Raji (cell line): ENCODE data around the gene ZNF264.

ENCODE experiments used
- POLR2A ChIP-seq: IDR thresholded peaks from 2 replicates; pipeline ENCODE4 v1.6.1; 2011; ENCODE audit warnings: low read depth, low read length, control low read depth; ENCODE audit not compliant: insufficient read depth

The ZNF264 gene

GRCh38 chr19:57239982-57240310, 48.6 kb downstream of the ZNF264 start:
- no peak for TF ChIP-seq POLR2A

GRCh38 chr19:57240311-57241090, 49.2 kb downstream of the ZNF264 start, which contains the start of gene ZNF805:
TSS of gene ZNF805 (plus strand) at chr19:57240632. CDS start at chr19:57240892, 260 bp downstream.
- TF ChIP-seq POLR2A: peak; percentile 63

GRCh38 chr19:57241176-57241575, 49.9 kb downstream of the ZNF264 start:
- no peak for TF ChIP-seq POLR2A

- TF ChIP-seq POLR2A: no peak
Measured at GRCh38 chr19:57242821-57243220, 51.5 kb downstream of the ZNF264 start.

GRCh38 chr19:57244513-57244912, 53.2 kb downstream of the ZNF264 start:
- TF ChIP-seq POLR2A: no peak

- TF ChIP-seq POLR2A: no peak
Measured at GRCh38 chr19:57245066-57245465, 53.8 kb downstream of the ZNF264 start.

GRCh38 chr19:57245959-57246358, 54.7 kb downstream of the ZNF264 start:
- TF ChIP-seq POLR2A: no peak

- no peak for TF ChIP-seq POLR2A
Measured at GRCh38 chr19:57248646-57249045, 57.3 kb downstream of the ZNF264 start.

- TF ChIP-seq POLR2A: no peak
Measured at GRCh38 chr19:57249329-57249728, 58.0 kb downstream of the ZNF264 start.

- no peak for TF ChIP-seq POLR2A
Measured at GRCh38 chr19:57262044-57262443, 70.7 kb downstream of the ZNF264 start.

- TF ChIP-seq POLR2A: no peak
Measured at GRCh38 chr19:57263244-57263741, 72.0 kb downstream of the ZNF264 start.

GRCh38 chr19:57267291-57267690, 76.0 kb downstream of the ZNF264 start:
- no peak for TF ChIP-seq POLR2A

GRCh38 chr19:57269515-57270250, 78.4 kb downstream of the ZNF264 start:
- no peak for TF ChIP-seq POLR2A

- TF ChIP-seq POLR2A: no peak
Measured at GRCh38 chr19:57271280-57271679, 80.0 kb downstream of the ZNF264 start.
